NK-92 (cell line): ENCODE measurements around the gene PEAR1.
"Not testable (repeated sequence)": the region's sequence is repeated elsewhere in the genome, so short reads cannot be mapped to it uniquely, and the experiment has no call there.

Experiments used
- DNase-seq: peaks from one replicate; lab custom pipeline; 2025; ENCODE audit not compliant: unreplicated experiment; lab: John Stamatoyannopoulos, UW

The PEAR1 gene

GRCh38 chr1:156913809-156914387 is 20.4 kb downstream of the PEAR1 start:
- no peak for DNase-seq

GRCh38 chr1:156914440-156914856 is 20.9 kb downstream of the PEAR1 start:
- no peak for DNase-seq

GRCh38 chr1:156920233-156921052 is 26.9 kb downstream of the PEAR1 start, which contains the start of gene LRRC71:
Gene LRRC71, plus strand, starts transcription at chr1:156920632. Its CDS starts 172 bp downstream, at chr1:156920804.
- DNase-seq = no peak

GRCh38 chr1:156921053-156921529 is 27.6 kb downstream of the PEAR1 start:
- no peak for DNase-seq

- DNase-seq = no peak
These were observed 29.6 kb downstream of the PEAR1 start for GRCh38 chr1:156922986-156923669.

- no peak for DNase-seq
These were observed 30.4 kb downstream of the PEAR1 start for GRCh38 chr1:156923670-156924477.

GRCh38 chr1:156924478-156925153 is 31.1 kb downstream of the PEAR1 start:
- DNase-seq = no peak

GRCh38 chr1:156925154-156926010 is 31.9 kb downstream of the PEAR1 start:
- DNase-seq = no peak

GRCh38 chr1:156926175-156926574 is 32.7 kb downstream of the PEAR1 start:
- no peak for DNase-seq

GRCh38 chr1:156926695-156927094 is 33.2 kb downstream of the PEAR1 start:
- not testable (repeated sequence) for DNase-seq

GRCh38 chr1:156927215-156928042 is 33.9 kb downstream of the PEAR1 start:
- DNase-seq = no peak

- DNase-seq = no peak
These were observed 34.6 kb downstream of the PEAR1 start for GRCh38 chr1:156928043-156928602.

GRCh38 chr1:156929596-156930238 is 36.2 kb downstream of the PEAR1 start:
- DNase-seq = no peak

- no peak for DNase-seq
These were observed 37.0 kb downstream of the PEAR1 start for GRCh38 chr1:156930483-156930882.

- DNase-seq = no peak
These were observed 37.9 kb downstream of the PEAR1 start for GRCh38 chr1:156931211-156931952.

GRCh38 chr1:156931974-156932710 is 38.6 kb downstream of the PEAR1 start:
- no peak for DNase-seq
